HG02623 (cell line): ENCODE results near the gene CHST11.

Source experiments
- ATAC-seq: cut with Tn5 transposase; IDR thresholded peaks from one replicate; pipeline ENCODE4 v1.9.1; 2021; ENCODE audit warnings: moderate library complexity; ENCODE audit not compliant: unreplicated experiment

Gene CHST11

GRCh38 chr12:104459368-104459909 is 2.7 kb downstream of the CHST11 start:
- no peak for ATAC-seq

- ATAC-seq = no peak
Measured at GRCh38 chr12:104460041-104460719, 3.4 kb downstream of the CHST11 start.

GRCh38 chr12:104460973-104461698 is 4.4 kb downstream of the CHST11 start:
- no peak for ATAC-seq

GRCh38 chr12:104462325-104462724 is 5.6 kb downstream of the CHST11 start:
- ATAC-seq = no peak

GRCh38 chr12:104462931-104463339 is 6.2 kb downstream of the CHST11 start:
- ATAC-seq = no peak

GRCh38 chr12:104463368-104463767 is 6.6 kb downstream of the CHST11 start:
- ATAC-seq = no peak

- ATAC-seq = no peak
Measured at GRCh38 chr12:104464899-104465298, 8.2 kb downstream of the CHST11 start.

- no peak for ATAC-seq
Measured at GRCh38 chr12:104466709-104467345, 10.1 kb downstream of the CHST11 start.

- no peak for ATAC-seq
Measured at GRCh38 chr12:104467346-104467837, 10.6 kb downstream of the CHST11 start.

- ATAC-seq = no peak
Measured at GRCh38 chr12:104468371-104468770, 11.6 kb downstream of the CHST11 start.

GRCh38 chr12:104469066-104469465 is 12.3 kb downstream of the CHST11 start:
- ATAC-seq = no peak

- ATAC-seq = no peak
Measured at GRCh38 chr12:104469523-104469922, 12.8 kb downstream of the CHST11 start.

GRCh38 chr12:104470521-104470920 is 13.8 kb downstream of the CHST11 start:
- ATAC-seq = no peak

GRCh38 chr12:104471336-104471735 is 14.6 kb downstream of the CHST11 start:
- ATAC-seq = no peak

GRCh38 chr12:104472748-104473147 is 16.0 kb downstream of the CHST11 start:
- ATAC-seq = no peak

GRCh38 chr12:104473374-104473983 is 16.7 kb downstream of the CHST11 start:
- peak; percentile 49 for ATAC-seq

- no peak for ATAC-seq
Measured at GRCh38 chr12:104475271-104475670, 18.5 kb downstream of the CHST11 start.

- no peak for ATAC-seq
Measured at GRCh38 chr12:104477510-104478390, 21.0 kb downstream of the CHST11 start.

- ATAC-seq = peak; percentile 81
Measured at GRCh38 chr12:104478396-104479122, 21.8 kb downstream of the CHST11 start.
